HG03521 (cell line): ENCODE data around the gene PREX1.

ENCODE experiments used
- ATAC-seq: cut with Tn5 transposase; IDR thresholded peaks from one replicate; pipeline ENCODE4 v1.9.1; 2021; ENCODE audit warnings: mild to moderate bottlenecking, moderate library complexity; ENCODE audit not compliant: unreplicated experiment

The PREX1 gene

GRCh38 chr20:48706116-48706656 is 121.6 kb downstream of the PREX1 start:
- ATAC-seq = no peak

- no peak for ATAC-seq
These were observed 122.3 kb downstream of the PREX1 start for GRCh38 chr20:48705240-48706115.

- ATAC-seq = no peak
These were observed 123.0 kb downstream of the PREX1 start for GRCh38 chr20:48704761-48705160.

GRCh38 chr20:48703511-48704219 is 124.1 kb downstream of the PREX1 start:
- no peak for ATAC-seq

- no peak for ATAC-seq
These were observed 124.7 kb downstream of the PREX1 start for GRCh38 chr20:48703107-48703506.

GRCh38 chr20:48702455-48702913 is 125.3 kb downstream of the PREX1 start:
- ATAC-seq = no peak

GRCh38 chr20:48701702-48702101 is 126.1 kb downstream of the PREX1 start:
- ATAC-seq = no peak

GRCh38 chr20:48698507-48699267 is 129.1 kb downstream of the PREX1 start:
- no peak for ATAC-seq

- ATAC-seq = no peak
These were observed 129.8 kb downstream of the PREX1 start for GRCh38 chr20:48697845-48698491.

GRCh38 chr20:48696671-48697070 is 131.1 kb downstream of the PREX1 start:
- no peak for ATAC-seq

GRCh38 chr20:48695738-48696137 is 132.1 kb downstream of the PREX1 start:
- ATAC-seq = no peak

GRCh38 chr20:48695255-48695654 is 132.5 kb downstream of the PREX1 start:
- no peak for ATAC-seq

GRCh38 chr20:48694381-48694865 is 133.4 kb downstream of the PREX1 start:
- no peak for ATAC-seq

- ATAC-seq = no peak
These were observed 136.3 kb downstream of the PREX1 start for GRCh38 chr20:48691523-48691922.

- ATAC-seq = no peak
These were observed 136.9 kb downstream of the PREX1 start for GRCh38 chr20:48690888-48691287.

- no peak for ATAC-seq
These were observed 137.8 kb downstream of the PREX1 start for GRCh38 chr20:48689874-48690571.

- no peak for ATAC-seq
These were observed 138.4 kb downstream of the PREX1 start for GRCh38 chr20:48689388-48689787.

GRCh38 chr20:48688579-48688978 is 139.2 kb downstream of the PREX1 start:
- no peak for ATAC-seq

- ATAC-seq = no peak
These were observed 140.5 kb downstream of the PREX1 start for GRCh38 chr20:48687117-48687800.
